Stimulated activated CD4-positive, alpha-beta T cell treated with anti-CD3 and anti-CD28 coated beads, Interleukin-4, amount 100 ng/mL, for 24 hours (primary cell): Measurements from ENCODE around the gene TBL2.
"Not testable (repeated sequence)": the region's sequence is repeated elsewhere in the genome, so short reads cannot be mapped to it uniquely, and the experiment has no call there.

Experiments
- DNase-seq: peaks from one replicate; pipeline ENCODE4 v3.0.0-alpha.2; 2020

The TBL2 gene

GRCh38 chr7:73578342-73579128 lies at the start of gene TBL2:
TBL2 (minus strand) TSS chr7:73578579; CDS start chr7:73578549, 30 bp downstream.
- DNase-seq: peak; percentile 99

GRCh38 chr7:73626814-73627213 lies 48.4 kb upstream of the TBL2 start:
- DNase-seq: no peak

- no peak for DNase-seq
These were observed 46.9 kb upstream of the TBL2 start for GRCh38 chr7:73625276-73625675.

- no peak for DNase-seq
These were observed 46.3 kb upstream of the TBL2 start for GRCh38 chr7:73624669-73625001.

- peak; percentile 54 for DNase-seq
These were observed 45.7 kb upstream of the TBL2 start, which contains the start of gene MLXIPL for GRCh38 chr7:73623798-73624668. MLXIPL (minus strand) TSS chr7:73624522; CDS start chr7:73624492, 30 bp downstream.

GRCh38 chr7:73622909-73623797 lies 44.8 kb upstream of the TBL2 start:
- DNase-seq: no peak

- DNase-seq: no peak
These were observed 44.1 kb upstream of the TBL2 start for GRCh38 chr7:73622527-73622908.

- no peak for DNase-seq
These were observed 43.0 kb upstream of the TBL2 start for GRCh38 chr7:73621168-73622063.

- DNase-seq: not testable (repeated sequence)
These were observed 41.0 kb upstream of the TBL2 start for GRCh38 chr7:73619394-73619793.

GRCh38 chr7:73618538-73618937 lies 40.2 kb upstream of the TBL2 start:
- no peak for DNase-seq

- not testable (repeated sequence) for DNase-seq
These were observed 39.1 kb upstream of the TBL2 start for GRCh38 chr7:73617520-73617919.

- no peak for DNase-seq
These were observed 37.5 kb upstream of the TBL2 start for GRCh38 chr7:73615886-73616285.

GRCh38 chr7:73614937-73615336 lies 36.6 kb upstream of the TBL2 start:
- not testable (repeated sequence) for DNase-seq

GRCh38 chr7:73613954-73614735 lies 35.8 kb upstream of the TBL2 start:
- DNase-seq: no peak

GRCh38 chr7:73612598-73613269 lies 34.4 kb upstream of the TBL2 start:
- no peak for DNase-seq

- no peak for DNase-seq
These were observed 32.7 kb upstream of the TBL2 start for GRCh38 chr7:73611017-73611555.

GRCh38 chr7:73610105-73610504 lies 31.7 kb upstream of the TBL2 start:
- DNase-seq: no peak

- not testable (repeated sequence) for DNase-seq
These were observed 29.3 kb upstream of the TBL2 start for GRCh38 chr7:73607692-73607983.

- peak; percentile 71 for DNase-seq
These were observed 28.7 kb upstream of the TBL2 start for GRCh38 chr7:73606801-73607691.
